BJ (cell line): ENCODE data around the gene LTA4H. TPM values are rescaled to one million over a fixed set of nuclear protein-coding genes. Genes with fewer than 3 reads are reported as not detected.

Source experiments
- CTCF ChIA-PET: fragments of 350-600 bp; formaldehyde crosslinking; extraction: SDS; loops from one replicate; lab custom pipeline; 2021; ENCODE audit warnings: antibody characterized with exemption, inconsistent platforms; lab: Yijun Ruan, JAX
- POLR2A ChIA-PET: fragments of 300-600 bp; sonication (Branson Sonifier 250); formaldehyde crosslinking; extraction: SDS; loops from one replicate; lab custom pipeline; 2021; ENCODE audit warnings: antibody characterized with exemption; lab: Charles Lee
- DNase-seq: peaks from one replicate; pipeline ENCODE4 v3.0.0-alpha.2; 2011; ENCODE audit warnings: low read depth
- H3K27me3 ChIP-seq: 2 replicates; pipeline ENCODE4 v1.6.0; 2011; ENCODE audit warnings: low read length; ENCODE audit not compliant: control insufficient read depth, insufficient read depth
- H3K36me3 ChIP-seq: 2 replicates; pipeline ENCODE4 v1.5.1; 2011; ENCODE audit warnings: low read length; ENCODE audit not compliant: control insufficient read depth, insufficient read depth
- H3K4me3 ChIP-seq: 2 replicates; pipeline ENCODE4 v1.5.1; 2011; ENCODE audit warnings: low read depth, mild to moderate bottlenecking, control low read depth, low read length
- polyA plus RNA-seq: library from polyadenylated mRNA; depleted of rRNA; stranded (reverse); fragments of >200 nt; gene quantifications from 2 replicates; pipeline ENCODE4 v1.2.3, GENCODE V29; 2011; rRNA removed
- TF ChIP-seq, protein P1 (sequence below): IDR thresholded peaks from 2 replicates; pipeline ENCODE4 v1.5.1; 2011; ENCODE audit warnings: low read depth, mild to moderate bottlenecking, control low read depth, inconsistent platforms, low read length, moderate library complexity; ENCODE audit not compliant: insufficient read depth

The LTA4H gene
- polyA plus RNA-seq, 1 experiment: 35.1 TPM

DNA sequence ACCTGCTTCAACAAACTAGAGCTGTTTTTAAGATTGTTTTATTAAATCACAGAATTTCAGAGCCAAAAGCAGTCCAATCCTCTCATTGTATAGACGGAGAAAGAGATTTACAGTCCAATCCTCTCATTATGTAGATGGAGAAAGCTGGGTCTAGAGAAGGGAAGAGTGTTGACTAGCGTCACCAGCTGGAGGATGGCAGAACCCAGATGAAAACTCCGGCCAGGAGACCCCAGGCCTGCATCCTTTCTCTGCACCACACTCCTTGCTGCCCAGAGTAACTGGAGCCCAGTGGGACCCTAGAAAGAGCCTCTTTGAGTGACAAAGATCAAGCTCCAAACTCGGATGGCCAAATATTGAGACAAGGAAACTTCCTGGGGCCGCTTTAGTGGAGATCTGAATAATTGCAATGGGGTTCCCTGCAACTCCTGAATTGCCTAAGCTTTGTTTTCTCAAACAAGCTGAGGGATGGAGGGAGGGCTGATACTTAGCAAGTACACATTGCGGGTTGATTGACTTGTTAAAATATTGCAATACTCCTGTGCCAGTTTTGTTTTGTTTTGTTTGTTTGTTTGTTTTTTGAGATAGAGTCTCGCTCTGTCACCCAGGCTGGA, 79.7 kb downstream of the LTA4H start:
- H3K27me3 ChIP-seq: no peaks in the 10 kb centered on the region
- CTCF ChIA-PET: interaction anchor here (2.1 kb wide), 1 partner anchor 38 kb away, joined by 8 read pairs; no protein-coding TSS in a partner anchor
- TF ChIP-seq, protein P1, sequence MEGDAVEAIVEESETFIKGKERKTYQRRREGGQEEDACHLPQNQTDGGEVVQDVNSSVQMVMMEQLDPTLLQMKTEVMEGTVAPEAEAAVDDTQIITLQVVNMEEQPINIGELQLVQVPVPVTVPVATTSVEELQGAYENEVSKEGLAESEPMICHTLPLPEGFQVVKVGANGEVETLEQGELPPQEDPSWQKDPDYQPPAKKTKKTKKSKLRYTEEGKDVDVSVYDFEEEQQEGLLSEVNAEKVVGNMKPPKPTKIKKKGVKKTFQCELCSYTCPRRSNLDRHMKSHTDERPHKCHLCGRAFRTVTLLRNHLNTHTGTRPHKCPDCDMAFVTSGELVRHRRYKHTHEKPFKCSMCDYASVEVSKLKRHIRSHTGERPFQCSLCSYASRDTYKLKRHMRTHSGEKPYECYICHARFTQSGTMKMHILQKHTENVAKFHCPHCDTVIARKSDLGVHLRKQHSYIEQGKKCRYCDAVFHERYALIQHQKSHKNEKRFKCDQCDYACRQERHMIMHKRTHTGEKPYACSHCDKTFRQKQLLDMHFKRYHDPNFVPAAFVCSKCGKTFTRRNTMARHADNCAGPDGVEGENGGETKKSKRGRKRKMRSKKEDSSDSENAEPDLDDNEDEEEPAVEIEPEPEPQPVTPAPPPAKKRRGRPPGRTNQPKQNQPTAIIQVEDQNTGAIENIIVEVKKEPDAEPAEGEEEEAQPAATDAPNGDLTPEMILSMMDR: no peak
- POLR2A ChIA-PET: no interaction called here
- H3K4me3 ChIP-seq: no peak overlapping the region
- no peak for DNase-seq
- no peaks in the 10 kb centered on the region for H3K36me3 ChIP-seq

GRCh38 chr12:95953000-95953399, 82.4 kb downstream of the LTA4H start:
- Histone ChIP-seq H3K4me3 (no peak overlapping the region), H3K27me3 (no peaks in the 10 kb centered on the region), H3K36me3 (no peaks in the 10 kb centered on the region)
- CTCF ChIA-PET: interaction anchor here (1.6 kb wide), 1 partner anchor 9 kb away, joined by 7 read pairs; no protein-coding TSS in a partner anchor
- TF ChIP-seq, protein P1: no peak
- DNase-seq: no peak
- POLR2A ChIA-PET: no interaction called here

DNA sequence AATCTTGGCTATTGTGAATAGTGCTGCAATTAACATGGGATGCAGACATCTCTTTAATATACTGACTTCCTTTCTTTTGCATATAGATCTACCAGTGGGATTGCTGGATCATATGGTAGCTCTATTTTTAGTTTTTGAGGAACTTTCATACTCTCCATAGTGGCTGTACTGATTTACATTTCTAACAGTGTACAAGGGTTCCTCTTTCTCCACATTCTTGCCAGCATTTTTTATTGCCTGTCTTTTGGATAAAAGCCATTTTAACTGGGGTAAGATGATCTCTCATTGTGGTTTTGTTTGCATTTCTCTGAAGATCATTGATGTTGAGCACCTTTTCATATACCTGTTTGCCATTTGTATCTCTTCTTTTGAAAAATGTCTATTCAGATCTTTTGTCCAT, 83.9 kb downstream of the LTA4H start:
- DNase-seq: no peak
- CTCF ChIA-PET: interaction anchor here (0.9 to 1.3 kb wide), 2 partner anchors 14 to 33 kb away, joined by 3 read pairs; no protein-coding TSS in a partner anchor
- Histone ChIP-seq H3K27me3 (no peaks in the 10 kb centered on the region), H3K4me3 (no peak overlapping the region), H3K36me3 (no peaks in the 10 kb centered on the region)
- POLR2A ChIA-PET: no interaction called here
- TF ChIP-seq, protein P1: no peak

Other genes with a start within 250 kb of the LTA4H start
- gene NTN4, start 244.8 kb downstream of the LTA4H start, polyA plus RNA-seq: 364 and 582 TPM in 2 replicates
- gene SNRPF, start 176.6 kb downstream of the LTA4H start, polyA plus RNA-seq: 8.9 and 11.1 TPM in 2 replicates
- not detected in 2 replicates for gene CCDC38, start 93.0 kb downstream of the LTA4H start, polyA plus RNA-seq
- gene AMDHD1, start 92.3 kb downstream of the LTA4H start, polyA plus RNA-seq: 0.09 TPM in 2 replicates
- gene HAL, start 39.2 kb downstream of the LTA4H start, polyA plus RNA-seq: 0.12 and 0.15 TPM in 2 replicates
- 15.5 and 20.9 TPM in 2 replicates for gene ELK3, start 158.8 kb upstream of the LTA4H start, polyA plus RNA-seq